ENCODE data around the gene CNTNAP2. TPM values are rescaled to one million over a fixed set of nuclear protein-coding genes. Genes with fewer than 3 reads are reported as not detected.

Gene CNTNAP2
- total RNA-seq, 2 experiments from 2014 or later = 0.14 TPM; not detected in 1

DNA sequence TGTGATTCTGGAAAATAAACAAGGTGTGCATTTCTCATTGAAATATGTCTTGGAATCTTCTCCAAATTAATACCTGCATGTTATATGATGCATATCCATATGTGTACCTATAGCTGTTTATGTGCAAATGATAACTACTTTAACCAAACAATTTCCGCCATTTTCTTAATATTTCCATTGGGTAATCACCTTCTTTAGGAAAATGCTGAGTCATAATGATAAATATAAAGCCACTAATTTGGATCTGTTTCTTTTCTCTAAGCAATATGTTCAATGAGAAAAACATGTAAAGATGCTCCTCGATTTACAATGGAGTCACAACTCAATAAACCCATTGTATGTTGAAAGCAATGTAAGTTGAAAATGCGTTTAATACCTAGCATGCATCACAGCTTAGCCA is 574.4 kb downstream of the CNTNAP2 start:
- intact Hi-C loops (cut with micrococcal nuclease) = no loop called here
- H3K27me3 Mint-ChIP-seq (ENCODE audit: low read depth) = no peaks in the 10 kb centered on the region
- CTCF ChIA-PET = no interaction called here
- no peak overlapping the region for H3K27ac Mint-ChIP-seq
- H3K9me3 Mint-ChIP-seq = peaks cover 2% of the 10 kb centered on the region
- no peak for DNase-seq
- H3K36me3 Mint-ChIP-seq (ENCODE audit: low read depth) = no peaks in the 10 kb centered on the region
- no peak overlapping the region for H3K4me3 Mint-ChIP-seq
- H3K4me1 Mint-ChIP-seq (ENCODE audit: low read depth) = no peaks in the 10 kb centered on the region

DNA sequence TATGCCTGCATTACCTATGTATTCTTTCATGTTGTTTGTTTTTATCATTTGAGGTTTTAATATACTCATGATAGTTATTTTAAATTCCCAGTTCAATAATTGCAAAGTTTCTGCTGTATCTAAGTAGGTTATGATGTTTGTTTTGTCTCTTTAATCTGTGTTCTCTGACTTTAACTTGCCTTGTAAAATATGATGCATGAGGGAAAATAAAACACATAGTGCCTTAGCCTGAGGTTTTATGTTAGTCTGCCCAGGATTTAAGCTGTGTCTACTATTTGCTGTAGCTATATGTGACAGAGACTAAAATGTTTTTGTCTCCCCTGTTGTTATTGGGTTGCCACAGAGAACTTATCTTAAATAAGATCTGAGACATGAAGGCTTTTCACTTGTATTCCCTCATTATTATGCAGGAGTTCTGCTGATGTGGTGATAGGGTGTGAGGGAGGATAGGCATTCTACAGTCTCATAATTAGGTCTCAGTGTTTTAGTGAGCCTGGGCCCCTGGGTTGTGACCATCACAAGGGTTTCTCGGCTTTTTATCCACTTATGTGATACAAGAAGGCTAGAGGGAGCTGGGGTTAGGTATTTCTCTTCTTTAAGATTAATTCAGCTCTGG is 582.5 kb downstream of the CNTNAP2 start:
- H3K27me3 Mint-ChIP-seq (ENCODE audit: low read depth) = no peaks in the 10 kb centered on the region
- H3K27ac Mint-ChIP-seq = no peak overlapping the region
- intact Hi-C loops (cut with micrococcal nuclease) = no loop called here
- CTCF ChIA-PET = no interaction called here
- H3K36me3 Mint-ChIP-seq (ENCODE audit: low read depth) = no peaks in the 10 kb centered on the region
- peaks cover 2% of the 10 kb centered on the region for H3K9me3 Mint-ChIP-seq
- no peak overlapping the region for H3K4me3 Mint-ChIP-seq
- no peak for DNase-seq
- H3K4me1 Mint-ChIP-seq (ENCODE audit: low read depth) = no peaks in the 10 kb centered on the region

DNA sequence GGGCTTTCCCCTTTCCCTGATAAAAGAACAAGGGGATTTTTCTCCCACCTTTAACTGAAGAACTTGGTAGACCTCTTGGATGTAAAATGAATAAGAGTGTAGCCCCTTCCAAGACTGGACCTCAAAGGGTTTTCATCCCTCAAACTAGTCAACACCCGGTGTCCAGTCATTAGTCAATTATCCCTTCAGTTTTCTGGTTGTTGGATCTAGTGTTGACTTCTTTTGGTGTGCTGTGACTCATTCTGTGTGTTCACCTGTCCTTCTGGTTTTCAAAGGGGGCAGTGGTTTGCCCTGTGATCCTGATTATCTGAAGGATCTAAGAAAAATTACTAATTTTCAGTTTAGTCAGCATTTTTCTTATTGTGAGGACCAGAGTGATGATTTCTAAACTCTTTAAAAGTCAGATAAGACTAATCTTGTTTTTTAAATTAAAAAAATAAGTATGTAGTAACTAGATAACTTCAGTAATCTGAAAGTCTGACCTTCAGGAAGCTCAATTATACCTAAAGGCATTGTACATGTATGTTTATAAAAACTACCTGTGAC is 583.5 kb downstream of the CNTNAP2 start:
- CTCF ChIA-PET = no interaction called here
- intact Hi-C loops (cut with micrococcal nuclease) = no loop called here
- H3K9me3 Mint-ChIP-seq = peaks cover 2% of the 10 kb centered on the region
- DNase-seq = no peak
- no peaks in the 10 kb centered on the region for H3K4me1 Mint-ChIP-seq (ENCODE audit: low read depth)
- no peaks in the 10 kb centered on the region for H3K36me3 Mint-ChIP-seq (ENCODE audit: low read depth)
- no peak overlapping the region for H3K27ac Mint-ChIP-seq
- no peaks in the 10 kb centered on the region for H3K27me3 Mint-ChIP-seq (ENCODE audit: low read depth)
- no peak overlapping the region for H3K4me3 Mint-ChIP-seq

DNA sequence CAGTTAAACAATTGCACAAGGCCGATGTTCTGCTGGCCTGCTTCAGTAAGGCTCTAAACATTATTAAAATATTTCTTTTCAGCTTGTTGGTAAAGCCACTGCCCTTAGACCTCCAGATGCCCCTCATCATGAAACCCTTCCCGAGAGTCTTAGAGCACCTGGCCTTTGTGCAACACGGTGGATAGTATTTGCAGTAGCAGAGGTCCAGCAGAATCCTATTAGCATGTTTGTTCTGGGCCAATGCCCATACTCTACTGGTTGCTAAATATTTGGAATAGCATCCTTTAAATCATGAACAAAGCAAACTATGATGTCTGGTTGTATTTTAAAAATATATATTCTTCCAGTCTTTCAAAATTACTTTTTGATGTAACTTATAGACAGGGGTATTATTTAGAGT is 584.6 kb downstream of the CNTNAP2 start:
- intact Hi-C loops (cut with micrococcal nuclease) = no loop called here
- H3K27ac Mint-ChIP-seq = no peak overlapping the region
- H3K9me3 Mint-ChIP-seq = peaks cover 6% of the 10 kb centered on the region
- CTCF ChIA-PET = no interaction called here
- no peak for DNase-seq
- H3K36me3 Mint-ChIP-seq (ENCODE audit: low read depth) = no peaks in the 10 kb centered on the region
- H3K4me1 Mint-ChIP-seq (ENCODE audit: low read depth) = no peaks in the 10 kb centered on the region
- no peaks in the 10 kb centered on the region for H3K27me3 Mint-ChIP-seq (ENCODE audit: low read depth)
- no peak overlapping the region for H3K4me3 Mint-ChIP-seq

DNA sequence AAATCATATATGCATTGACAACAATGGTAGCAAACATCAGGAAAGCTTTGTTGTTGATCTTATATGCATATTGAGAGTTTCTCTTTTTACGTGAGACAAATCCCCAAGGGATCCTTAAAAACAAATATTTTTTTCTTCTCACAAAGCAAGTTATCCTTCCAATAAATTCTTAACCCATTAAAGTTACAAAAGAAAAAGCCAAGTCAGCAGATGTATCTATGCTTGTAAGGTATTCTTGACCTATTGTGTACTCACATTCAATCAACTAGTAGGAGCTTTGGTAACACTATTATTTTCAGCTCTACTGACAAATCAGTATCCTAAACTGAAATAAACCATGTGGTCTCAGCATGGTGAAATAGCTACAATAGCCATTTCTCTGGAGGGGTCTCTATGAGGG is 586.3 kb downstream of the CNTNAP2 start:
- Mint-ChIP-seq H3K9me3 (peaks cover 5% of the 10 kb centered on the region), H3K4me3 (no peak overlapping the region), H3K27ac (no peak overlapping the region), H3K36me3 (ENCODE audit: low read depth) (no peaks in the 10 kb centered on the region), H3K27me3 (ENCODE audit: low read depth) (no peaks in the 10 kb centered on the region), H3K4me1 (ENCODE audit: low read depth) (no peaks in the 10 kb centered on the region)
- intact Hi-C loops (cut with micrococcal nuclease) = no loop called here
- CTCF ChIA-PET = no interaction called here
- DNase-seq = no peak

DNA sequence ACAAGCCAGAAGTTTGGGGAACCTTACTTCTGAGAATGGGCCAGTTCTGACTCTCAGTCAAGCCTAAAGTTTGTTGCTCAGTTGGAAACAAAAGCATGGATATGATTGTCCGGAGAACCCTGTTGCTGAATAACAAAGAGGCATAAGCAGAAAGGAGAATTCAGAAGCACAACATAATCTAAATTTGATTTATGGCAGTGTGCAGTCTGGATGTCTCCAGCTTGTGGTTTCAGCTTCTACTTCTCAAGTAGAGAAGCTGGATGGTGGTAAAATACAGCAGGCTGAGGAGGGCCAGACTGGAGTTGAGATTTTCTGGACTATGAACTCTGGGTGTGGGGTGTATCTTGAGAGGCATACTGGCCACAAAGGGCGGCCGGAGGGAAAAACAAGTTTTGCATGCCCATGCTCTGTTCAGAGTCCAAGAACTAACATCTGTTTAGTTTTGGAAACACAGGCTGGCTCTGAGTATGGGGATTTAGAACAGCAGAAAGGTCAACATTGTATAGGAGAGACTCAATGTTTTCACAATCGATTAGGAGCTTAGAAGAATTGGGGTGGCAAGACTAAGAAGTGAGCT is 592.9 kb downstream of the CNTNAP2 start:
- DNase-seq = no peak
- Mint-ChIP-seq H3K27ac (no peak overlapping the region), H3K4me3 (no peak overlapping the region), H3K9me3 (peaks cover 5% of the 10 kb centered on the region), H3K36me3 (ENCODE audit: low read depth) (no peaks in the 10 kb centered on the region), H3K27me3 (ENCODE audit: low read depth) (no peaks in the 10 kb centered on the region), H3K4me1 (ENCODE audit: low read depth) (no peaks in the 10 kb centered on the region)
- intact Hi-C loops (cut with micrococcal nuclease) = no loop called here
- CTCF ChIA-PET = no interaction called here

DNA sequence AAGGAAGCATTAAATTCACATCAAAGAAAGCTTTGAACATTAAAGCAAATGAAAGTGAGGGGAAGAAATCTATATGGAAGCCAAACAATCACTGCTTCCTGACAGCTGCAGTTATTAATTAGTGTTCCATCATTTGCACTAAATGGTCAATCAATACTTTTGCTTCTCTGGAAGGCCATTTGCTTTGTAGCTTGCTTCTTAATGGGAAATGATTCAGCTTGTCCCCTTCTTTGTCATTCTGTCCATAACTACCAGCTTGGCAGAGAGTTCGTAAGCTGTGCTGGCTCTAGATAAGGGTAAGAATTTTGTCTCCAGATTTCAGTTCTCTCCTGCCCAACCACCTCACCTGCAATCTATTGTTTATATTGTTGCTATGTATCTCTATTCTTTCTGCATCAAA is 596.6 kb downstream of the CNTNAP2 start:
- Mint-ChIP-seq H3K4me3 (no peak overlapping the region), H3K36me3 (ENCODE audit: low read depth) (no peaks in the 10 kb centered on the region), H3K27ac (no peak overlapping the region), H3K4me1 (ENCODE audit: low read depth) (no peaks in the 10 kb centered on the region), H3K9me3 (no peaks in the 10 kb centered on the region), H3K27me3 (ENCODE audit: low read depth) (no peaks in the 10 kb centered on the region)
- CTCF ChIA-PET = no interaction called here
- intact Hi-C loops (cut with micrococcal nuclease) = no loop called here
- DNase-seq = no peak

DNA sequence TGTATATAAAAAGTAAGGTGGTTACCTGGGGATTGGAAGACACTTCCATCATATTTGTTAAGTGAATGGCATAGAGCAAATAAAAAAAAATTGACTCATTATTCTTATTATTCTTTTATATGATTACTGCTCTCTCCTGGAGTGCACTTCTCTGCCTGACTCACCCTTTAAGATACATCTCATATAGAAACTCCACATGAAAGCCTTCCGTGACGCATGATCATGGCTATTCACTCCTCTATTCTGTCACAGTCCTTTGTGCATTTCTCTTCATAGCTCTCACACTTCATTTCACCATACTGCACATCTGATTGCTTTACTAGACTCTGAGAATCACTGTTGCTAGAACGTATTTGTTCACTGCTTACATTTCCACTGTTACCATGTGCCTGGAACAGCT is 597.3 kb downstream of the CNTNAP2 start:
- no peaks in the 10 kb centered on the region for H3K4me1 Mint-ChIP-seq (ENCODE audit: low read depth)
- DNase-seq = no peak
- H3K36me3 Mint-ChIP-seq (ENCODE audit: low read depth) = no peaks in the 10 kb centered on the region
- no peak overlapping the region for H3K4me3 Mint-ChIP-seq
- no peaks in the 10 kb centered on the region for H3K9me3 Mint-ChIP-seq
- H3K27me3 Mint-ChIP-seq (ENCODE audit: low read depth) = no peaks in the 10 kb centered on the region
- H3K27ac Mint-ChIP-seq = no peak overlapping the region
- intact Hi-C loops (cut with micrococcal nuclease) = no loop called here
- CTCF ChIA-PET = no interaction called here

DNA sequence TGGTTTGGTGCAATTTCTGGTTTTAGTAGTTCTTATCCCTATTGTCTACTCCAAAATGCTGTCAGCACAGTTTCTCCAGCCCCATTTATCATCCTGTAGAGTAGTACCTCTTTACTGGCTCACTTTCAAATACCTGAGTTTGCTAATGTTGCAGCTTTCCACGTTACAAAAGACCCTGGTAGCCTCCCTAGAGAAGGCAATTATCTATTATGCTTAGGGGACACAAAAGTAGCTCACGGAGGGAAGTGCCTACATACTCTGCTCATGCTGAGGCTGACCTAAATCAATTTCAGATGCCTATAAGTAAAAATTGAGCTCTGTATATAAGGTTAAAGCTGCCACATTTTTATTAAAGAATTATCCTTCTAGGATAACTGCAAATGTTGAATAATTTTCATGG is 603.6 kb downstream of the CNTNAP2 start:
- Mint-ChIP-seq H3K27ac (no peak overlapping the region), H3K9me3 (peaks cover 7% of the 10 kb centered on the region), H3K4me3 (no peak overlapping the region), H3K27me3 (ENCODE audit: low read depth) (no peaks in the 10 kb centered on the region), H3K36me3 (ENCODE audit: low read depth) (no peaks in the 10 kb centered on the region), H3K4me1 (ENCODE audit: low read depth) (no peaks in the 10 kb centered on the region)
- no peak for DNase-seq
- CTCF ChIA-PET = interaction anchor here (0.6 kb wide), 1 partner anchor 361 kb away, joined by 5 read pairs; no protein-coding TSS in a partner anchor
- intact Hi-C loops (cut with micrococcal nuclease) = no loop called here

DNA sequence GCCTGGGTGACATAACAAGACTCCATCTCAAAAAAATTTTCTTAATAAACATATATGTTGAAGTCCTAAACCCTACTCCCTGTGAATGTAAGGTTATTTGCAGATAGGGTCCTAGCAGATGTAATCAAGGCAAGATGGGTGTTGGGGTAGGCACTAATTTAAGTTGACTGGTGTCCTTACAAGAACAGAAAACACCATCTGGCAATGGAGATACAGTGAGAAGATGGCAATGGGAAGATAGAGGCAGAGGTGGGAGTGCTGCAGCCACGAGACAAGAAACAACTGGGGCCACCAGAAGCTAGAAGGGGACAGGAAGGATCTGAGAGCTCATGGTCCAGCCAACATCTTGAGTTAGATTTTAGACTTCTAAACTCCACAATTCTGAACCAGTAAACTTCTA is 606.4 kb downstream of the CNTNAP2 start:
- H3K36me3 Mint-ChIP-seq (ENCODE audit: low read depth) = no peaks in the 10 kb centered on the region
- H3K9me3 Mint-ChIP-seq = peaks cover 7% of the 10 kb centered on the region
- intact Hi-C loops (cut with micrococcal nuclease) = no loop called here
- no peak overlapping the region for H3K27ac Mint-ChIP-seq
- H3K27me3 Mint-ChIP-seq (ENCODE audit: low read depth) = no peaks in the 10 kb centered on the region
- no peak for DNase-seq
- no peaks in the 10 kb centered on the region for H3K4me1 Mint-ChIP-seq (ENCODE audit: low read depth)
- CTCF ChIA-PET = no interaction called here
- H3K4me3 Mint-ChIP-seq = no peak overlapping the region

DNA sequence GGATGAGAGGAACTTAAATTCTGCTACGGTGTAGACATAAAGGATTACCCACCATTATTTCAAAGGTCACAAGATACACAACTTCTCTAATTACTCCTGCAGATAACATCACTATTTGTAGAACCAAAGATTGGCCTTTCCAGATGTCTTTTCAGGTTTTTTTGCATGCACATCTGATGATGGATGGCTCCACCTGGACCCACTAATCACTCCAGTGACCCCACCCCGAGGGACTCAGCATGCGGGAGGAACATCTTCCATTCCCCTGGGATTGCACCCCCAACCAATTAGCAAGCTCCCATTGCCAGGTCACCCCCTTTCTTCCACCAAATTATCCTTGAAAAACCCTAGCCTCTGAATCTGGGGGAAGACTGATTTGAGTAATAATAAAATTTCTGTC is 608.9 kb downstream of the CNTNAP2 start:
- CTCF ChIA-PET = no interaction called here
- DNase-seq = no peak
- intact Hi-C loops (cut with micrococcal nuclease) = no loop called here

DNA sequence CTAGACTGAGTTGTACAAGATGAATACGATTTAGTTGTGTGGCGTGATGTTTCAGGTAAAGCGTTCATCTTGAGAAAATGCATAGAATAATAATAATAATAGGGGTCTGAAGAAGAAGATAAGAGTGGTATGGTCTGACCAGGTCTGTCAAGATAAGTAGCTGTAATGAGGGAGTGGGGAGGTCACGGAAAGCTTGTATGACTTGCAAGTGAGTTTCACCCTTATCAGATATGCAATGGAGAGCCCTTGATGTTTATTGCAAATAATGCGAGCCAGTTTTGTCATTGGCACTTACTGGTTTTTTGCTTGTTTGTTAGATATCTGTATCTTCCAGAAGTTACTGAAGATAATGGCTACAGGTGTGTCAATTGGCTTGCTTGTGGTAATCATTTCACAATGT is 611.5 kb downstream of the CNTNAP2 start:
- DNase-seq = no peak
- intact Hi-C loops (cut with micrococcal nuclease) = no loop called here
- H3K27me3 Mint-ChIP-seq (ENCODE audit: low read depth) = no peaks in the 10 kb centered on the region
- CTCF ChIA-PET = no interaction called here
- H3K4me3 Mint-ChIP-seq = no peak overlapping the region
- no peak overlapping the region for H3K27ac Mint-ChIP-seq
- no peaks in the 10 kb centered on the region for H3K36me3 Mint-ChIP-seq (ENCODE audit: low read depth)
- peaks cover 1% of the 10 kb centered on the region for H3K9me3 Mint-ChIP-seq
- no peaks in the 10 kb centered on the region for H3K4me1 Mint-ChIP-seq (ENCODE audit: low read depth)

More for the DNA sequence above, 608.9 kb downstream of the CNTNAP2 start:
- Mint-ChIP-seq H3K36me3 (ENCODE audit: low read depth) (no peaks in the 10 kb centered on the region), H3K4me3 (no peak overlapping the region), H3K27me3 (ENCODE audit: low read depth) (no peaks in the 10 kb centered on the region), H3K9me3 (peaks cover 5% of the 10 kb centered on the region), H3K4me1 (ENCODE audit: low read depth) (no peaks in the 10 kb centered on the region), H3K27ac (no peak overlapping the region)

DNA sequence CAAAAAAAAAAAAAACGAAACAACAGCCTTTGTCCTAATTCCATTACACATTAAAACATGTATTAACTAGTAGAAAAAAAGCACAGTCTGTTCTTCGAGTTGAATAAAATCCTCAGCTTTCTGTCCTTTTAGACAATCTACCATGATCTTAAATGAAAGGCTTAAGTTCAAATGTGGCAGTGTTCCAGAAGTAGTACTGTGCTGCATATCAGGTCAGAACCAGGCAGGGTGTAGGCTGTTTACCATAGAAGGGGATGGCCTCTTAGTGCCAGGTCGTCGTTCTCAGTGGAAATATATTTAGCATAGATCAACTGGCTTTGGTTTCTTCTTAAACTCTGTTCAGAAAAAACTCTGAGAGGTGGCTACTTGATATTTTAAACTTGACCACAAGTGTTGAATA is 612.0 kb downstream of the CNTNAP2 start:
- intact Hi-C loops (cut with micrococcal nuclease) = no loop called here
- H3K27me3 Mint-ChIP-seq (ENCODE audit: low read depth) = no peaks in the 10 kb centered on the region
- no peak for DNase-seq
- CTCF ChIA-PET = no interaction called here
- H3K4me3 Mint-ChIP-seq = no peak overlapping the region
- no peak overlapping the region for H3K27ac Mint-ChIP-seq
- no peaks in the 10 kb centered on the region for H3K36me3 Mint-ChIP-seq (ENCODE audit: low read depth)
- no peaks in the 10 kb centered on the region for H3K4me1 Mint-ChIP-seq (ENCODE audit: low read depth)
- peaks cover 3% of the 10 kb centered on the region for H3K9me3 Mint-ChIP-seq
